ENCODE results near the gene OLFML1.

The OLFML1 gene

GRCh38 chr11:7532405-7533145 is 47.3 kb downstream of the OLFML1 start:
- no peak for DNase-seq (ENCODE audit: low read depth)

- DNase-seq (ENCODE audit: low read depth), result no peak
These were observed 48.1 kb downstream of the OLFML1 start for GRCh38 chr11:7533199-7534041.

GRCh38 chr11:7534042-7534378 is 48.7 kb downstream of the OLFML1 start:
- no peak for DNase-seq (ENCODE audit: low read depth)

GRCh38 chr11:7536100-7536499 is 50.8 kb downstream of the OLFML1 start:
- DNase-seq (ENCODE audit: low read depth), result no peak

GRCh38 chr11:7537265-7537664 is 52.0 kb downstream of the OLFML1 start:
- no peak for DNase-seq (ENCODE audit: low read depth)

- peak; percentile 50 for DNase-seq (ENCODE audit: low read depth)
These were observed 52.7 kb downstream of the OLFML1 start for GRCh38 chr11:7538031-7538430.

GRCh38 chr11:7538466-7539454 is 53.5 kb downstream of the OLFML1 start:
- peak; percentile 29 for DNase-seq (ENCODE audit: low read depth)

GRCh38 chr11:7540830-7541555 is 55.7 kb downstream of the OLFML1 start:
- DNase-seq (ENCODE audit: low read depth), result no peak

GRCh38 chr11:7543302-7543701 is 58.0 kb downstream of the OLFML1 start:
- DNase-seq (ENCODE audit: low read depth), result no peak

GRCh38 chr11:7544021-7544420 is 58.7 kb downstream of the OLFML1 start:
- DNase-seq (ENCODE audit: low read depth), result no peak

- no peak for DNase-seq (ENCODE audit: low read depth)
These were observed 60.3 kb downstream of the OLFML1 start for GRCh38 chr11:7545611-7546010.

- DNase-seq (ENCODE audit: low read depth), result no peak
These were observed 61.1 kb downstream of the OLFML1 start for GRCh38 chr11:7546324-7546791.

GRCh38 chr11:7547687-7548086 is 62.4 kb downstream of the OLFML1 start:
- no peak for DNase-seq (ENCODE audit: low read depth)

- no peak for DNase-seq (ENCODE audit: low read depth)
These were observed 63.5 kb downstream of the OLFML1 start for GRCh38 chr11:7548659-7549274.

- no peak for DNase-seq (ENCODE audit: low read depth)
These were observed 64.4 kb downstream of the OLFML1 start for GRCh38 chr11:7549681-7550080.

- no peak for DNase-seq (ENCODE audit: low read depth)
These were observed 66.3 kb downstream of the OLFML1 start for GRCh38 chr11:7551571-7551970.

GRCh38 chr11:7552666-7553065 is 67.4 kb downstream of the OLFML1 start:
- DNase-seq (ENCODE audit: low read depth), result no peak

- DNase-seq (ENCODE audit: low read depth), result no peak
These were observed 69.9 kb downstream of the OLFML1 start for GRCh38 chr11:7555052-7555699.

- DNase-seq (ENCODE audit: low read depth), result no peak
These were observed 72.7 kb downstream of the OLFML1 start for GRCh38 chr11:7558046-7558445.
